HCT116 (cell line): ENCODE results near the gene KANSL1. TPM values are rescaled to one million over a fixed set of nuclear protein-coding genes. Genes with fewer than 3 reads are reported as not detected.

Experiments used
- ATAC-seq: fragments of 200-7000 bp; cut with Tn5 transposase; 2 replicates; pipeline ENCODE4 v1.9.1; 2020; ENCODE audit warnings: mild to moderate bottlenecking, moderate library complexity
- BruUV-seq: library from RNA; stranded (reverse); fragments of 400-500 nt; replicated peaks from 2 replicates; lab custom pipeline; 2021; lab: Mats Ljungman, UMichigan
- CTCF ChIA-PET: fragments of 300-600 bp; sonication (Branson Sonifier 250); formaldehyde crosslinking; loops from one replicate; lab custom pipeline; 2021; ENCODE audit warnings: antibody characterized with exemption; lab: Charles Lee
- POLR2A ChIA-PET: fragments of 300-600, 350-600 bp; sonication (Branson Sonifier 250); formaldehyde crosslinking; loops from one replicate; lab custom pipeline; 2021; ENCODE audit warnings: antibody characterized with exemption; lab: Charles Lee
- RAD21 ChIA-PET, 2 experiments: fragments of 300-600 bp; sonication (Branson Sonifier 250); formaldehyde crosslinking; loops; one replicate each; lab custom pipeline; 2023; ENCODE audit warnings: low total read pairs in 2 of 2; ENCODE audit not compliant: uncharacterized antibody in 2 of 2, unreplicated experiment in 2 of 2, low non-redundant PET in 1 of 2; lab: Charles Lee
- DNase-seq: peaks from one replicate; pipeline ENCODE4 v3.0.0-alpha.2; 2010; ENCODE audit warnings: low read depth, low spot score
- H2AFZ ChIP-seq: fragments of 200-600 bp; shearing (Covaris generic), sonication (generic); 2 replicates; pipeline ENCODE4 v1.6.1; 2017; ENCODE audit warnings: low read depth, mixed run types, mixed read lengths, antibody characterized with exemption, low read length; ENCODE audit not compliant: poor library complexity, severe bottlenecking
- H3K27ac ChIP-seq: 2 replicates; pipeline ENCODE4 v1.5.1; 2012; ENCODE audit warnings: low read depth, low read length
- H3K27me3 ChIP-seq: fragments of 200-600 bp; sonication (generic); 2 replicates; pipeline ENCODE4 v1.6.1; 2016; ENCODE audit warnings: mixed run types, low read length, mixed read lengths; ENCODE audit not compliant: insufficient read depth
- H3K36me3 ChIP-seq, 2 experiments: fragments of 200-500 bp in 1 of 2; fragments of 200-600 bp in 1 of 2; sonication (Bioruptor generic) in 1 of 2; sonication (generic) in 1 of 2; 2 replicates each; pipeline versions ENCODE4 v1.5.1 to v1.6.1; 2014 to 2016; ENCODE audit warnings: low read length in 2 of 2, inconsistent platforms in 1 of 2, mixed read lengths in 1 of 2, mixed run types in 1 of 2; ENCODE audit not compliant: insufficient read depth in 2 of 2, control insufficient read depth in 1 of 2
- H3K4me1 ChIP-seq, 2 experiments: fragments of 200-600 bp in 1 of 2; sonication (generic) in 1 of 2; 2 replicates each; pipeline versions ENCODE4 v1.5.1 to v1.6.1; 2012 to 2017; ENCODE audit warnings: low read length in 2 of 2, inconsistent platforms in 1 of 2, mild to moderate bottlenecking in 1 of 2, mixed read lengths in 1 of 2, mixed run types in 1 of 2, moderate library complexity in 1 of 2; ENCODE audit not compliant: insufficient read depth in 2 of 2, control insufficient read depth in 1 of 2
- H3K4me2 ChIP-seq: fragments of 200-600 bp; sonication (generic); 2 replicates; pipeline ENCODE4 v1.6.1; 2017; ENCODE audit warnings: mixed run types, low read length, mixed read lengths
- H3K4me3 ChIP-seq, 2 experiments: fragments of 200-600 bp in 1 of 2; sonication (generic) in 1 of 2; replicated peaks in 1 of 2; 2 replicates each; pipeline ENCODE4 v1.5.1; 2011 to 2016; ENCODE audit warnings: low read length in 2 of 2, control low read depth in 1 of 2, low read depth in 1 of 2, mild to moderate bottlenecking in 1 of 2, mixed read lengths in 1 of 2, mixed run types in 1 of 2
- H3K79me2 ChIP-seq: fragments of 200-600 bp; sonication (generic); 2 replicates; pipeline ENCODE4 v1.6.1; 2017; ENCODE audit warnings: mild to moderate bottlenecking, mixed run types, low read length, moderate library complexity, mixed read lengths; ENCODE audit not compliant: insufficient read depth
- H3K9ac ChIP-seq: fragments of 200-600 bp; sonication (generic); 2 replicates; pipeline ENCODE4 v1.6.1; 2016; ENCODE audit warnings: low read length, mixed read lengths
- H3K9me2 ChIP-seq: fragments of 200-600 bp; sonication (generic), shearing (Covaris generic); 2 replicates; pipeline ENCODE4 v1.6.1; 2017; ENCODE audit warnings: mixed run types, mild to moderate bottlenecking, moderate library complexity; ENCODE audit not compliant: insufficient read depth
- H3K9me3 ChIP-seq, 2 experiments: fragments of 200-500 bp in 1 of 2; fragments of 200-600 bp in 1 of 2; sonication (Bioruptor generic) in 1 of 2; sonication (generic) in 1 of 2; 2 replicates each; pipeline ENCODE4 v1.6.1; 2014 to 2017; ENCODE audit warnings: low read length in 2 of 2, mixed read lengths in 2 of 2, inconsistent platforms in 1 of 2, low read depth in 1 of 2, mild to moderate bottlenecking in 1 of 2, mixed run types in 1 of 2, moderate library complexity in 1 of 2; ENCODE audit not compliant: control insufficient read depth in 1 of 2, insufficient read depth in 1 of 2
- H4K20me1 ChIP-seq: fragments of 200-600 bp; sonication (generic), shearing (Covaris generic); 2 replicates; pipeline ENCODE4 v1.6.1; 2017; ENCODE audit warnings: mixed run types, mild to moderate bottlenecking, moderate library complexity; ENCODE audit not compliant: insufficient read depth
- FOSL1 ChIP-seq: IDR thresholded peaks from 2 replicates; pipeline ENCODE4 v1.6.1; 2012; ENCODE audit warnings: low read depth
- POLR2AphosphoS5 ChIP-seq: IDR thresholded peaks from 2 replicates; pipeline ENCODE4 v1.6.1; 2011; ENCODE audit warnings: mild to moderate bottlenecking, low read depth, low read length, moderate library complexity
- SIN3A ChIP-seq: IDR thresholded peaks from 2 replicates; pipeline ENCODE4 v1.6.1; 2012; ENCODE audit warnings: low read depth
- TCF7L2 ChIP-seq: IDR thresholded peaks from 2 replicates; pipeline ENCODE4 v1.7.0; 2011; ENCODE audit warnings: borderline replicate concordance, inconsistent platforms; ENCODE audit not compliant: insufficient read depth, insufficient read length; ENCODE audit errors: extremely low read depth
- intact Hi-C: fragments of 100-400 bp; cut with micrococcal nuclease; formaldehyde crosslinking; loops from 2 replicates; pipeline ENCODE4 v1.10.0; 2022
- total RNA-seq: library from RNA; stranded (reverse); gene quantifications from one replicate; pipeline ENCODE4 v1.2.1, GENCODE V29; 2021; ENCODE audit not compliant: unreplicated experiment
- TF ChIP-seq, protein P1 (sequence below): IDR thresholded peaks from 2 replicates; pipeline ENCODE4 v1.6.1; 2012; ENCODE audit warnings: low read depth
- TF ChIP-seq, protein P2 (sequence below): IDR thresholded peaks from 2 replicates; pipeline ENCODE4 v1.6.1; 2012

The KANSL1 gene
- total RNA-seq, 1 experiment from 2014 or later = 77.5 TPM

DNA sequence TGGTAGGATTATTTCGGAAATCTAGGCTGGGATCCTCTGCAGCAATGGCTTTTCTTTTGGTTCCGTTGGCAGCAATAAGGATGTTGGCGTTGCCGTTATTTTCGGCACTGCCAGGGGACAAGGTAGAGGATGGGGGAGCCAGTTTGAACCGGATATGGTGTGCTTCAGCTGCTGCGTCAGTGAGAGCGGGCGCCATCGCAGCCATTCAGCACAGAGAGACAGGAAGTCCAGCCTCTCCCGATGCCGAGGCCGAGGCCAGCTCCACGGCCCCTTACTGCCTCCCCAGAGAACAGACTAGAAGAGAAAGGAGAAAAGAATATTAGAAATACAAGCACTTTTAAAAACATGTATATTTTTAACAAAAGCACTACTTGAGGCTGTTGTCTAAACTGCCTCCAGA, 21.3 kb downstream of the KANSL1 start:
- H3K9ac ChIP-seq = no peak overlapping the region
- peaks cover 8 to 25% of the 10 kb centered on the region in 2 experiments for H3K36me3 ChIP-seq
- TF ChIP-seq, protein P1, sequence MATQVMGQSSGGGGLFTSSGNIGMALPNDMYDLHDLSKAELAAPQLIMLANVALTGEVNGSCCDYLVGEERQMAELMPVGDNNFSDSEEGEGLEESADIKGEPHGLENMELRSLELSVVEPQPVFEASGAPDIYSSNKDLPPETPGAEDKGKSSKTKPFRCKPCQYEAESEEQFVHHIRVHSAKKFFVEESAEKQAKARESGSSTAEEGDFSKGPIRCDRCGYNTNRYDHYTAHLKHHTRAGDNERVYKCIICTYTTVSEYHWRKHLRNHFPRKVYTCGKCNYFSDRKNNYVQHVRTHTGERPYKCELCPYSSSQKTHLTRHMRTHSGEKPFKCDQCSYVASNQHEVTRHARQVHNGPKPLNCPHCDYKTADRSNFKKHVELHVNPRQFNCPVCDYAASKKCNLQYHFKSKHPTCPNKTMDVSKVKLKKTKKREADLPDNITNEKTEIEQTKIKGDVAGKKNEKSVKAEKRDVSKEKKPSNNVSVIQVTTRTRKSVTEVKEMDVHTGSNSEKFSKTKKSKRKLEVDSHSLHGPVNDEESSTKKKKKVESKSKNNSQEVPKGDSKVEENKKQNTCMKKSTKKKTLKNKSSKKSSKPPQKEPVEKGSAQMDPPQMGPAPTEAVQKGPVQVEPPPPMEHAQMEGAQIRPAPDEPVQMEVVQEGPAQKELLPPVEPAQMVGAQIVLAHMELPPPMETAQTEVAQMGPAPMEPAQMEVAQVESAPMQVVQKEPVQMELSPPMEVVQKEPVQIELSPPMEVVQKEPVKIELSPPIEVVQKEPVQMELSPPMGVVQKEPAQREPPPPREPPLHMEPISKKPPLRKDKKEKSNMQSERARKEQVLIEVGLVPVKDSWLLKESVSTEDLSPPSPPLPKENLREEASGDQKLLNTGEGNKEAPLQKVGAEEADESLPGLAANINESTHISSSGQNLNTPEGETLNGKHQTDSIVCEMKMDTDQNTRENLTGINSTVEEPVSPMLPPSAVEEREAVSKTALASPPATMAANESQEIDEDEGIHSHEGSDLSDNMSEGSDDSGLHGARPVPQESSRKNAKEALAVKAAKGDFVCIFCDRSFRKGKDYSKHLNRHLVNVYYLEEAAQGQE = no peak
- TF ChIP-seq, protein P2, sequence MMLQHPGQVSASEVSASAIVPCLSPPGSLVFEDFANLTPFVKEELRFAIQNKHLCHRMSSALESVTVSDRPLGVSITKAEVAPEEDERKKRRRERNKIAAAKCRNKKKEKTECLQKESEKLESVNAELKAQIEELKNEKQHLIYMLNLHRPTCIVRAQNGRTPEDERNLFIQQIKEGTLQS = no peak
- TF ChIP-seq POLR2AphosphoS5 (no peak), TCF7L2 (no peak), SIN3A (no peak), FOSL1 (no peak)
- no peaks in the 10 kb centered on the region for H3K4me1 ChIP-seq
- ChIA-PET RAD21 (no interaction called here), CTCF (no interaction called here), POLR2A (no interaction called here)
- DNase-seq = no peak
- H3K4me3 ChIP-seq = no peak overlapping the region
- H4K20me1 ChIP-seq = peaks cover 40% of the 10 kb centered on the region
- H3K79me2 ChIP-seq = peaks cover 100% of the 10 kb centered on the region
- BruUV-seq = no TSS peak
- no peaks in the 10 kb centered on the region for H3K9me2 ChIP-seq
- intact Hi-C loops = no loop called here
- H3K27ac ChIP-seq = no peak overlapping the region
- H3K4me2 ChIP-seq = no peak overlapping the region
- no peak overlapping the region for H2AFZ ChIP-seq
- H3K27me3 ChIP-seq = no peaks in the 10 kb centered on the region
- H3K9me3 ChIP-seq = no peaks in the 10 kb centered on the region
- no peak for ATAC-seq
